HG03558 (cell line): ENCODE measurements around the gene CHSY1.

Experiments
- ATAC-seq: cut with Tn5 transposase; IDR thresholded peaks from one replicate; pipeline ENCODE4 v1.9.1; 2021; ENCODE audit warnings: moderate number of reproducible peaks; ENCODE audit not compliant: unreplicated experiment; ENCODE audit errors: extremely low read depth

Gene CHSY1

GRCh38 chr15:101139986-101140696 lies 111.7 kb downstream of the CHSY1 start:
- no peak for ATAC-seq

GRCh38 chr15:101138913-101139880 lies 112.7 kb downstream of the CHSY1 start:
- ATAC-seq: peak; percentile 41

DNA sequence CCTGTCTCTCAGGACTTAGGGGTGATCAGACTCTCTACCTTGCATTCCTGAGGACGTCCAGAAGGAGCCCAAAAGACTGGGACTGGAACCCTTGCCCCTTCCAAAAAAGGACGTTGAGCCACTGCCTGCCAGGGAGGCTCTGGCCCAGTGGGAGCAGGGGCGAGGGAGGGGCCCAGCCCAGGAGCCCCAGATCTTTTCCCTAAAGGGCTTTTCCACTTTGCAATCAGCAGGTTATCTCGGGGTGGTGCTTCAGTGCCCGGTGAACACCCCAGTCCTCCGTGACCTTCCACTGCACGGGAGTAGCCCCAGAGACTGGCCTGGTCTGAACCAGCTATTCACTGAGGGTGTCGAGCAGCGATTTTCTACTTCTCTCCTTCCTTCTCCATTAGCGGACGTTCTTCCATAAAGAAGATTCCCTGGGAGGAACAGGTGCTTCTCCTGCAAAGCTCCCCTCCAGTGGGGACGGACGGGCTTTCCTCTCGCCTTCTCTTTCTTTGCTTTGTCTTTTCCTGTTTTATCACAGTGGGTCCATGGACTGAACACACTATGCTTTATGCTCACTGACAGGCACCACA lies 113.7 kb downstream of the CHSY1 start:
- no peak for ATAC-seq

- ATAC-seq: no peak
Measured at GRCh38 chr15:101137312-101137940, 114.4 kb downstream of the CHSY1 start.

DNA sequence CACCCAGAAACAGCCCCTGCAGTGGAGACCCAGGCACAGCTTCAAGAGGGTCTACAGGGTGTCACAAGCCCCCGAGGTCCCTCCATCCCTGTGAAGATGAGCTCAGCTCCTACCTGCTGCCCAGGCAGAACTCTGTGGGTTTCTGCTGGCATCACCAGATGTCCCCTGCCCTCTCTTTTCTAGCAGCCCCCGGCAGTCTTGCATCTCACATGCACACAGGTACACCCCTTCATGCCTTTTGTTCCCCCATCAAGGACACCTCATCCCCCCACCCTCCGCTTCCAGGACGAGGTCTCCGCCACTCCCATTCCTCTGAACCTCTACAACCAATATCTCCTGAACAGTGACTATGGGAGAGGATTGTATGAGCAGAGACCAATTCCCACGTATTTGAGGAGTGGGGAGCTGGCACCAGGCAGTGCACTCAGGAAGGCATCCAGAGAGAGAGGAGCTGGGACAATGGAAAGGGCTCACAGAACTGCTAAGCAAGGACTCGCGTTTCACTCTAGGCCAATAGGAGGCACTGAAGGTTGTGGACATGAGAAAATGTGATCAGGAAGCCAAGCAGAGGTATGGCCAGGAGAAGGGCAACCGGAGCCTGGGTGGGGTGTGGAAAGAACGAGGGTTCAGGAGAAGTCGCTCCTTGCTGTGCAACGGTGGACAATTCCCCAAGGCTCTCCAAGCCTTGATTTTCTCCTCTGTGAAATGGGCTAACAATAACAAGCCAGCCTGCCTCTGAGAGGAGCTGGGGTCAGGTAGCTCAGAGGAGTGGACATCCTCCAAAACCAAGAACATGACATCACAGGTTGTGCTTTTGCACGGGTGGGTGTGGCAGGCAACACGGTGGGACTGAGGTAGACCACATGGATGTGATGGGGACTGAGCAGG lies 115.2 kb downstream of the CHSY1 start:
- no peak for ATAC-seq

DNA sequence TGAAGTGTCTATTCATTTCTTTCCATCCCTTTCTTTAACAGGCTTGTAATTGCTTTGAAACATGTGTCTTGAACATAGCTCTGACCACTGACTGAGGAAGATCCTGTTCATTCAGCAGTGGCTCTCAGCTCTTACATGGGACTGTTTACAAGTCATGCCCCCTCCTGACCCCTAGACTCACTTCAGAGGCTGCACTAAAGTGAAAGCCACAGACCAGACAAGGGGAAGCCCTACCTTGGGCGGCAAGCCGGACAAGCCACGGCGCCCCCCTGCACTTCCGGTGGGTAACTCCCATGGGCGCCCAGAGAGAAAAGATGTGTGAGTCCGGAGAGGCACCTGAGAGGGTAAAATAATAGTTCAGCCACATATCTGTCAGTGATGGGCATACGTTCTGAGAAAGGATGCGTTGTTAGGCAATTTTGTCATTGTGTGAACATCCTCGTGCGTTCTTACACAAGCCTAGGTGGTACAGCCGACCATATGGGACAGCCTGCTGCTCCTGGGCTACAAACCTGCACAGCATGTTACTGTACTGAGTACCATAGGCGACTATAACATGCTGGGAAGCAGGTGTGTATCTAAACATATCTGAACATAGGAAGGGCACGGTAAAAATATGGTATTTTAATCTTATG lies 116.2 kb downstream of the CHSY1 start:
- peak; percentile 71 for ATAC-seq

DNA sequence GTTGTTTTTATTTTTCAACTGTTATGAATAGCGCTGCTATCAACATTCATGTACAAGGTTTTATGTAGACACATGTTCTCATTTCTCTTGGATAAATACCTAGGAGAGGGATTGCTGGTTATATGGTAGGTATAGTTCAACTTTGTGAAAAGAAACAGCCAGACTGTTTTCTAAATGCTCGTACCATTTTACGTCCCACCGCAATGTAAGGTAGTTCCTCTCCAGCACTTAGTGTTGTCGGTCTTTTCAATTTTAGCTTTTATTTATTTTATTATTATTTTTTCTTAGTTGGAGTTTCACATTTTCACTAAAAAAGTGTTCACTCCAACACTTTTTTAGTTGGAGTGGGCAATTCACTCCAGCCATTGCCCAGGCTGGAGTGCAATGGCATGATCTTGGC lies 117.1 kb downstream of the CHSY1 start:
- no peak for ATAC-seq

DNA sequence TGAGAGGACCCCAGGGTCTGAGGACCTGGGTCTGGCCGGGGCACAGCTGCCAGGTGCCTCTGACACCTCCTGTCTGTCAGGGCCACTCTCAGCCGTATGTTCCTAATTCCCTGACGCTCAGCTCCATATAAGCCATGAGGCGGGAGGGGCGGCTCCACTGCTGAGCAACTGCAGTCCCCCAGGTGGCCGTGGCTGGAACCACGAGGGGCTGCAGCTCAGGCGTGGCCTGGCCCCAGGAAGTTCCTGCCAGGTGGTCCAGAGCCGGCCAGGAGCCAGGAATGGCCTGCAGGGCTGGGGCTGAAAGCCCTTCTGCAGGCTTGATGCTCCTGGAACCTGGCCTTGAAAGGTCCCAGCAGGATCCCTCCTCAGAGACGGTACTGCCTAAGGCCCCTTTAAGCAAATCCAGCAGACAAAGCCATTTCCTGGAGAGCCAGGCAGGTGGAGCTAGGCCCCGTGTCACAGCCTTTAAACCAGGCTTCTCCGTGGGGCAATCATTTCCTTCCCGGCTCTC lies 118.0 kb downstream of the CHSY1 start:
- ATAC-seq: no peak

GRCh38 chr15:101133181-101133460 lies 118.7 kb downstream of the CHSY1 start:
- ATAC-seq: no peak

- ATAC-seq: no peak
Measured at GRCh38 chr15:101132390-101133180, 119.3 kb downstream of the CHSY1 start.

- no peak for ATAC-seq
Measured at GRCh38 chr15:101131489-101132389, 120.1 kb downstream of the CHSY1 start.

- ATAC-seq: no peak
Measured at GRCh38 chr15:101129851-101130380, 121.9 kb downstream of the CHSY1 start.

DNA sequence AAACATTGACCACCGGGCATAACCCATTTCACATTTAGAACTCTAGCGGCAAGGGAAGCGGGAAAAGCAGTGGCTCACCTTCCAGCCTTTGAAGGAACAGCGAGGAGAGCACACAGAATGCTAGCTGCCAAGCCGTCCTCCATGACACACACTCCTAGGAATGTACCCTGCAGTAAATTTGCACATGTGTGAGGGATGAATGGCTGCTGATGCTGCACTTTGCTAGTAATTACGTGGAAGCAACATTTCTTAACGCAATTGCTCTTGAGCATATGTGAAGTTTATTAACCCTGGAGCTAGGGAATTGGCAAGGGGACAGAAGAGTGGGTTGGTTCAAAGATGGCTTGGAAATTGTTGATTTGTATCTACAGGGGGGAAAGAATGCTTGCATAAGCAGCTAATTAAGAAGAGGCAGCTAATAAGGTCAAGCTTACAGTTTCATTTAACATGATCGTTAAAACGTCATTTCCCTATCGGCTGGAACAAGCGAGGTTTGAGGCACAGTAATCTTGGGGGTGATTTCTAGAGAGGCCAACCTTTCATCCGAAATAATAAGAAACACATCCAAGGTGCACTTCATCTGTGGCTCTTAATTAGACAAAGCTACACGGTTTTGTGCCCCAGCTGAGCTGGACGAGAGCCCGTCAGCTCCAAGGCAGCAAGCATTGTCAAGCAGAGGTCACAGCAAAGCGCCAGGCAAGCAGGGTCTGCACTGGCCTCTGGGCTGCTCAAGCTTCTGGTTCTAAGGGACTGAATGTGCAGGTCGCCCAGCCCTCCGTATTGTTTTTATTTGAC lies 123.4 kb downstream of the CHSY1 start:
- ATAC-seq: no peak

DNA sequence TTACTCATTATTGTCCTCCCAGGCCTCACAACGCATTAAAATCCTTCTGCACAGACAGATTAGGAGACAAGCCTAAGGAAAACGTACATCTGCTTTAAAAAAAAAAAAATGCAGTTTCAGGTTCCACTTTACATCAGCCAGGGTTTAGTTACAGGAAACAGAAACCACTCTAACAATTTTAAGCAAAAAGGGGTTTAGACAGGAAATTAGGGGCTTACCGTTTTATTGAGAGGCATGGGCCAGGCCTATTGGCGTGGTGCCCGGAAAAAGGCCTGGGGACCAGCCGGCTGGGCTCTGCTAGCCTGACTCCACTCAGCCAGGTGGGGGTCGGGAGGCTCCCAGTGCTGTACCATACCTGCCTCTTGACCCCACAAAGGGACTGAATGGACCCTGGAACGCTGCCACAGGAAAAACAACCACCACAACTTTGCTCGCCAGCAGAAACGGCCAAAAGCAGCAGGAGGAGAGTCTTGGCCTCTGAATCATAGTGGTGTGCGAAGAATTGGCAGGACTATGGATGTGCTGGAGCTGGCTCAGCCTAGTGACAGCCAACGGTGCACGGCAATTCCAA lies 124.3 kb downstream of the CHSY1 start:
- ATAC-seq: peak; percentile 44

DNA sequence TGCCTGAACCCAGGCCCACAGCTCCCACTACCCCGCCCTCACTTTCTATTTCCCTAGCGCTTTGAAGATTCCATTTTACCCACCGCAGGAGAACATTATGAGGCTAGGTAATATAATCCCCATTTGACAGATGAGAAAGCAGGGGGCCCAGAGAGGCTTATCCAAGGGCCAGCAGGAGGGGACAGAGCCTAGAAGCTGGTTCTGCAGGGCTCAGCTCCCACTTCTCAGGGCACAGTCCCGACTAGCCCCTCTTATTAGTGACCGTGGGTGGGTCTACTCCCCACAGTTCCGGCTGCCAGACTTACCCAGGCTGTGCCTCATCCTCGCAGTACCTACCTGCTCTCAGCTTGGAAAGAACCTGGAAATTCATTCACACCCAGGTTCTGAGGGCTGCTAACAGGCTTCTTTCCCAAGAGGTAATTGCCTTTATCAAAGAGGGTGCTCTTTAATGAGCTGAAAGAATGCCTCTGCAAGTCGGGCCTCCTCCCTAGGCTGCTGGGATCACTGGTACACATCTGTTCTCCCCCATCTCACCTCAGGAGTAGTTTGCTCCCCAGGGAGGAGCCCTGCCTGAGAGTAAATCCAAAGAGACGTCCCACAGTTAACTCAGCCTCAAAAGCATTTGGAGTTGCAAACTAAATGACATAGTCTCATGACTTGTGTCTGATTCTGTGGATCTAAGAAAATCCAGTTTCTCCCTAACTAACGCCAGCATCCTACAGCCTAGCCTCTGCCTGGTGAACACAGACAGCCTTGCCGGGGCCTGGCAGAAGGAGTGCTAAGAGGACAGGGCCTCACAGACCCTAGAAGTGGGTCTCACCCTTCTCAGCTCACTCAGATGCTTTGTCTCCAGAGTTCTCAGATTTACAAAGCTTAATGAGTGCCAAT lies 125.0 kb downstream of the CHSY1 start:
- peak; percentile 6 for ATAC-seq
